ENCODE data around the gene ATXN3L. TPM values are rescaled to one million over a fixed set of nuclear protein-coding genes. Genes with fewer than 3 reads are reported as not detected.

The ATXN3L gene
- total RNA-seq, 1 experiment from 2014 or later: not detected

DNA sequence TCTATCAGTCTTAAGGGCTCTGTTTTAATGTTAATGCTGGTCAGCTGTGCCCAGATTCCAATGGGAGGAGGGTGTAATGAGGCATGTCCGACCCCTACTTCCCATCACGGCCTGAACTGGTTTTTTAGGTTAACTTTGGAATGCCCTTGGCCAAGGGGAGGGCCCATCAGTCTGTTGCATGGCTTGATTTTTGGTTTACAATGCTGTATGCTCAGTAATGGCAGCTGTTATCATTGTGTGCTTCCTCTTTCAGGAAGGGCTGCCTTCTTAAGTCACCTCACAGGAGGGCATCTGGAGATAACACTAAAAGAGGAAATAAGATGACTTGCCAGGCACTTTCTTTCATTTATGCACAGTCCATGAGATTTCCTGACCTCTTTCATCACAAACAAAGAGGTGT is 36.3 kb downstream of the ATXN3L start:
- Histone ChIP-seq H3K9me2 (ENCODE audit: insufficient read depth) (no peaks in the 10 kb centered on the region), H3K27ac (ENCODE audit: low read depth, low read length) (no peak overlapping the region), H3K79me2 (ENCODE audit: insufficient read depth, low read length) (no peaks in the 10 kb centered on the region), H3K36me3 (ENCODE audit: control insufficient read depth in 1 of 2, insufficient read depth in 2 of 2, low read length in 2 of 2) (no peaks in the 10 kb centered on the region), H2AFZ (ENCODE audit: low read depth, low read length, poor library complexity, severe bottlenecking) (no peak overlapping the region), H3K27me3 (ENCODE audit: insufficient read depth, low read length) (no peaks in the 10 kb centered on the region), H3K9ac (ENCODE audit: low read length) (no peak overlapping the region), H3K4me2 (ENCODE audit: low read length) (no peak overlapping the region), H4K20me1 (ENCODE audit: insufficient read depth) (no peaks in the 10 kb centered on the region), H3K4me3 (replicated peaks in 1 of 2; ENCODE audit: low read depth in 1 of 2, low read length in 2 of 2) (no peak overlapping the region), H3K4me1 (ENCODE audit: control insufficient read depth in 1 of 2, insufficient read depth in 2 of 2, low read length in 2 of 2) (no peaks in the 10 kb centered on the region; a peak in 1 of 4 replicates), H3K9me3 (ENCODE audit: control insufficient read depth in 1 of 2, insufficient read depth in 1 of 2, low read depth in 1 of 2, low read length in 2 of 2) (no peaks in the 10 kb centered on the region; a peak in 1 of 4 replicates)
- CTCF ChIA-PET: no interaction called here
- ATAC-seq: no peak
- POLR2A ChIA-PET: no interaction called here
- BruUV-seq (replicated peaks): no TSS peak
- intact Hi-C loops (cut with micrococcal nuclease): no loop called here
- RAD21 ChIA-PET (ENCODE audit: low non-redundant PET in 1 of 2, low total read pairs in 2 of 2, uncharacterized antibody in 2 of 2, unreplicated experiment in 2 of 2): no interaction called here
- DNase-seq (ENCODE audit: low read depth, low spot score): no peak
- TF ChIP-seq RAD21 (IDR thresholded peaks at IDR 0.05; ENCODE audit: low read depth) (no peak), EGR1 (IDR thresholded peaks at IDR 0.05; ENCODE audit: low read depth) (no peak), POLR2AphosphoS5 (IDR thresholded peaks at IDR 0.05; ENCODE audit: low read depth, low read length) (no peak), YY1 (IDR thresholded peaks at IDR 0.05; ENCODE audit: extremely low read depth, insufficient replicate concordance, low read depth, low read length) (no peak), FOSL1 (IDR thresholded peaks at IDR 0.05; ENCODE audit: low read depth) (no peak), ZFX (IDR thresholded peaks at IDR 0.05) (no peak), CEBPB (IDR thresholded peaks at IDR 0.05; ENCODE audit: low read depth) (no peak), EZH2phosphoT487 (IDR thresholded peaks at IDR 0.05; ENCODE audit: borderline replicate concordance) (no peak), JUND (IDR thresholded peaks at IDR 0.05) (no peak), SIN3A (IDR thresholded peaks at IDR 0.05; ENCODE audit: low read depth) (no peak)
- TF ChIP-seq, protein P1, sequence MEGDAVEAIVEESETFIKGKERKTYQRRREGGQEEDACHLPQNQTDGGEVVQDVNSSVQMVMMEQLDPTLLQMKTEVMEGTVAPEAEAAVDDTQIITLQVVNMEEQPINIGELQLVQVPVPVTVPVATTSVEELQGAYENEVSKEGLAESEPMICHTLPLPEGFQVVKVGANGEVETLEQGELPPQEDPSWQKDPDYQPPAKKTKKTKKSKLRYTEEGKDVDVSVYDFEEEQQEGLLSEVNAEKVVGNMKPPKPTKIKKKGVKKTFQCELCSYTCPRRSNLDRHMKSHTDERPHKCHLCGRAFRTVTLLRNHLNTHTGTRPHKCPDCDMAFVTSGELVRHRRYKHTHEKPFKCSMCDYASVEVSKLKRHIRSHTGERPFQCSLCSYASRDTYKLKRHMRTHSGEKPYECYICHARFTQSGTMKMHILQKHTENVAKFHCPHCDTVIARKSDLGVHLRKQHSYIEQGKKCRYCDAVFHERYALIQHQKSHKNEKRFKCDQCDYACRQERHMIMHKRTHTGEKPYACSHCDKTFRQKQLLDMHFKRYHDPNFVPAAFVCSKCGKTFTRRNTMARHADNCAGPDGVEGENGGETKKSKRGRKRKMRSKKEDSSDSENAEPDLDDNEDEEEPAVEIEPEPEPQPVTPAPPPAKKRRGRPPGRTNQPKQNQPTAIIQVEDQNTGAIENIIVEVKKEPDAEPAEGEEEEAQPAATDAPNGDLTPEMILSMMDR (IDR thresholded peaks at IDR 0.05 in 2 of 3, conservative IDR thresholded peaks at IDR 0.05 in 1 of 3; ENCODE audit: borderline replicate concordance in 1 of 3, insufficient read depth in 1 of 3, low read depth in 2 of 3, low read length in 2 of 3): no peak
